ENCODE data around the gene DEXI.
A peak's percentile ranks its signal among the peaks of the same experiment; 100 is the strongest.

Gene DEXI

GRCh38 chr16:10888320-10888937, 53.8 kb downstream of the DEXI start:
- no peak for DNase-seq

GRCh38 chr16:10885246-10885645, 57.0 kb downstream of the DEXI start:
- DNase-seq: no peak

- DNase-seq: peak; percentile 89
These were observed 59.3 kb downstream of the DEXI start for GRCh38 chr16:10883004-10883403.

- DNase-seq: no peak
These were observed 60.7 kb downstream of the DEXI start for GRCh38 chr16:10881479-10882030.

DNA sequence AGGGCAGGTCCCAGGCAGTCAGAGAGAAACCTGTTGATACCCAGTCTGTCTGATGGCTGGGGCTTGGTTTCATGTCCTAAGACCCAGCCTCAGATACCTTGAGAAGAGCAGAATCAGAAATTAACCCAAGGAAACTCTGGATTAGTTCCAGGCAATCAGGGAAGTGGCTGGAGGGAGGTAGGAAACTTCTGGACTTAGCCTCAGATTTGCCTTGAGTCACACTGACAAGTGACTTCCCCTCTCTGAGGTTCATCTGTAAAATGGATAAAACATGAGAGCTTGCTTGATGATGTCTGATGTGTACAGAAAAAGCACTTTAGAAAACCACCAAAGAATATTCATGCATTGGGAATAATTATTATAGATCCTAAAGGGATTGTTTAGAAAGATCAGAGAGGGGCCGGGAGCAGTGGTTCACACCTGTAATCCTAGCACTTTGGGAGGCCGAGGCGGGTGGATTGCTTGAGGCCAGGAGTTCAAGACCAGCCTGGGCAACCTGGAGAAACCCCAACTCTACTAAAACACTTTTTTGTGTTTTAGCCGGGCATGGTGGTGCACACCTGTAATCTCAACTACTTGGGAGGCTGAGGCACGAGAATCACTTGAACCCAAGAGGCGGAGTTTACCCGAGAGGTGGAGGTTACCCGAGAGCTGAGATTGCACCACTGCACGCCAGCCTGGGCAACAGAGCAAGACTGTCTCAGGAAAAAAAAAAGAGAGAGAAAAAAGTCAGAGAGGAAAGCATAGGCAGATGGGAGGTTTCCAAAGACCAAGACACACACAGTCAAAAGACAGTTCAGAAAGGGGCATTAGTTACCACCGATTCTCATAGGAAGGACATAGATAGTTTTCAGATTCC, 61.4 kb downstream of the DEXI start:
- no peak for DNase-seq

- no peak for DNase-seq
These were observed 62.3 kb downstream of the DEXI start for GRCh38 chr16:10879681-10880589.

Measured in islet precursor cell (in vitro differentiated cells).